Upper lobe of left lung (tissue), 6 donors: ENCODE data around the gene TTR. TPM values are rescaled to one million over a fixed set of nuclear protein-coding genes. Genes with fewer than 3 reads are reported as not detected.

ENCODE experiments used
- ATAC-seq, 2 donors: fragments of 200-7000 bp; cut with Tn5 transposase; one replicate each; pipeline ENCODE4 v1.9.1; 2022; ENCODE audit warnings: mild to moderate bottlenecking in 2 of 2, moderate library complexity in 2 of 2; ENCODE audit not compliant: low FRiP score in 2 of 2
- DNase-seq, 2 donors: peaks; one replicate each; pipeline ENCODE4 v3.0.0-alpha.2; 2019 to 2020
- H3K27ac ChIP-seq, 4 donors: fragments of 200-600 bp; sonication (generic); one replicate each; pipeline ENCODE4 v1.5.1; 2016 to 2019
- H3K27me3 ChIP-seq, 4 donors: fragments of 200-600 bp; sonication (generic); one replicate each; pipeline ENCODE4 v1.5.1; 2017 to 2019
- H3K36me3 ChIP-seq, 4 donors: fragments of 200-600 bp; sonication (generic); one replicate each; pipeline ENCODE4 v1.5.1; 2016 to 2019
- H3K4me1 ChIP-seq, 4 donors: fragments of 200-600 bp; sonication (generic); one replicate each; pipeline ENCODE4 v1.5.1; 2018 to 2019
- H3K4me3 ChIP-seq, 4 donors: fragments of 200-600 bp; sonication (generic); one replicate each; pipeline ENCODE4 v1.5.1; 2017 to 2019; ENCODE audit warnings: mild to moderate bottlenecking in 2 of 4, moderate library complexity in 1 of 4
- H3K9me3 ChIP-seq, 4 donors: fragments of 200-600 bp; sonication (generic); one replicate each; pipeline ENCODE4 v1.5.1; 2018 to 2019
- EP300 ChIP-seq, 4 donors: sonication (generic); formaldehyde crosslinking; IDR thresholded peaks; one replicate each; pipeline ENCODE4 v1.5.1; 2017; ENCODE audit warnings: antibody characterized with exemption in 4 of 4, control low read depth in 2 of 4
- POLR2A ChIP-seq, 4 donors: fragments of 450-650 bp; IDR thresholded peaks; one replicate each; pipeline ENCODE4 v1.5.1; 2016 to 2017; ENCODE audit warnings: antibody characterized with exemption in 4 of 4, mild to moderate bottlenecking in 2 of 4
- POLR2AphosphoS5 ChIP-seq, 2 donors: sonication (generic); formaldehyde crosslinking; IDR thresholded peaks; one replicate each; pipeline ENCODE4 v1.5.1; 2017; ENCODE audit warnings: antibody characterized with exemption in 2 of 2
- WGBS, 2 donors: methylation state at CpG; one replicate each; pipeline ENCODE4 v1.1.5; 2017 to 2018; 5-methylcytosine and 5-hydroxymethylcytosine counted together
- total RNA-seq, 6 donors: library from RNA; depleted of rRNA in 4 of 6; stranded (reverse); fragments of >200 nt in 4 of 6; gene quantifications; one replicate each; pipeline versions ENCODE4 v1.1.0 to v1.2.1, GENCODE V29; 2016 to 2021
- TF ChIP-seq, protein P1 (sequence below), 6 experiments: fragments of 450-650 bp in 4 of 6; fragments of 200-600 bp in 2 of 6; sonication (generic) in 2 of 6; IDR thresholded peaks; one replicate each; pipeline ENCODE4 v1.5.1; 2016 to 2019; ENCODE audit warnings: antibody characterized with exemption in 6 of 6
- donor health status: DM: no; HTN: no; CAD: no; lungs with moderate emphysema.
- donor health status: DM: no; HTN: yes; CAD: no; lungs with severe emphysema.

The TTR gene
- total RNA-seq, 6 donors from 2014 or later, result 0.86 to 2.4 TPM; not detected in 4

- DNase-seq (peak in 1 of 2 donors; percentile 56), ATAC-seq (no peak)
- Histone ChIP-seq H3K4me1 (no peaks in the 10 kb centered on the region), H3K27me3 (no peaks in the 10 kb centered on the region), H3K4me3 (no peak overlapping the region), H3K9me3 (no peaks in the 10 kb centered on the region), H3K27ac (no peak overlapping the region), H3K36me3 (no peaks in the 10 kb centered on the region)
- WGBS, 2 donors, result 91 to 95% methylated on average over 13 of the region's 13 CpGs
- TF ChIP-seq POLR2A (IDR thresholded peaks at IDR 0.05) (no peak), EP300 (IDR thresholded peaks at IDR 0.05) (no peak)
- TF ChIP-seq, protein P1, sequence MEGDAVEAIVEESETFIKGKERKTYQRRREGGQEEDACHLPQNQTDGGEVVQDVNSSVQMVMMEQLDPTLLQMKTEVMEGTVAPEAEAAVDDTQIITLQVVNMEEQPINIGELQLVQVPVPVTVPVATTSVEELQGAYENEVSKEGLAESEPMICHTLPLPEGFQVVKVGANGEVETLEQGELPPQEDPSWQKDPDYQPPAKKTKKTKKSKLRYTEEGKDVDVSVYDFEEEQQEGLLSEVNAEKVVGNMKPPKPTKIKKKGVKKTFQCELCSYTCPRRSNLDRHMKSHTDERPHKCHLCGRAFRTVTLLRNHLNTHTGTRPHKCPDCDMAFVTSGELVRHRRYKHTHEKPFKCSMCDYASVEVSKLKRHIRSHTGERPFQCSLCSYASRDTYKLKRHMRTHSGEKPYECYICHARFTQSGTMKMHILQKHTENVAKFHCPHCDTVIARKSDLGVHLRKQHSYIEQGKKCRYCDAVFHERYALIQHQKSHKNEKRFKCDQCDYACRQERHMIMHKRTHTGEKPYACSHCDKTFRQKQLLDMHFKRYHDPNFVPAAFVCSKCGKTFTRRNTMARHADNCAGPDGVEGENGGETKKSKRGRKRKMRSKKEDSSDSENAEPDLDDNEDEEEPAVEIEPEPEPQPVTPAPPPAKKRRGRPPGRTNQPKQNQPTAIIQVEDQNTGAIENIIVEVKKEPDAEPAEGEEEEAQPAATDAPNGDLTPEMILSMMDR (IDR thresholded peaks at IDR 0.05), result no peak
Measured at GRCh38 chr18:31598021-31598805, 6.5 kb downstream of the TTR start.

DNA sequence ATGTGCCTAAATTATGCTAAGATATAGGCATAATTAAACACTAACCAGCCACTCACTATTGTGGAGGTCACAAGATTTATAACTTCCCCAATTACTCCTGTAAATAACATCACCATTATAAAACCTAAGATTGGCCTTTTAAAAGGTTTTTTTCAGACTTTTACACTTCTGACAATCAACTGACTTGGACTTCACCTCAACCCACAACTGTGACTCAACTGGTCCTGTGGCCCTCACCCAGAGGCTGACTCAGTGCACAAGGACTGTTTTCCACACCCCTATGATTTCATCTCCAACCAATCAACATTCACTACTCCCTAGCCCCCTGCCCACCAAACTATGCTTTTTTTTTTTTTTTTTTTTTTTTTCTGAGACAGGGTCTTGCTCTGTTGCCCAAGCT lies 11.6 kb downstream of the TTR start:
- TF ChIP-seq, protein P1 (IDR thresholded peaks at IDR 0.05), result no peak
- TF ChIP-seq POLR2A (IDR thresholded peaks at IDR 0.05) (no peak), EP300 (IDR thresholded peaks at IDR 0.05) (no peak), POLR2AphosphoS5 (IDR thresholded peaks at IDR 0.05) (no peak)
- no peak for DNase-seq
- Histone ChIP-seq H3K27ac (no peak overlapping the region), H3K27me3 (no peaks in the 10 kb centered on the region), H3K9me3 (no peaks in the 10 kb centered on the region), H3K4me1 (no peaks in the 10 kb centered on the region), H3K36me3 (no peaks in the 10 kb centered on the region), H3K4me3 (no peak overlapping the region)
- ATAC-seq, result no peak

- ATAC-seq, result no peak
- TF ChIP-seq POLR2AphosphoS5 (IDR thresholded peaks at IDR 0.05) (no peak), EP300 (IDR thresholded peaks at IDR 0.05) (no peak), POLR2A (IDR thresholded peaks at IDR 0.05) (no peak)
- TF ChIP-seq, protein P1 (IDR thresholded peaks at IDR 0.05), result no peak
- no peak overlapping the region for H3K4me3 ChIP-seq
Measured at GRCh38 chr18:31606265-31606664, 14.6 kb downstream of the TTR start.

DNA sequence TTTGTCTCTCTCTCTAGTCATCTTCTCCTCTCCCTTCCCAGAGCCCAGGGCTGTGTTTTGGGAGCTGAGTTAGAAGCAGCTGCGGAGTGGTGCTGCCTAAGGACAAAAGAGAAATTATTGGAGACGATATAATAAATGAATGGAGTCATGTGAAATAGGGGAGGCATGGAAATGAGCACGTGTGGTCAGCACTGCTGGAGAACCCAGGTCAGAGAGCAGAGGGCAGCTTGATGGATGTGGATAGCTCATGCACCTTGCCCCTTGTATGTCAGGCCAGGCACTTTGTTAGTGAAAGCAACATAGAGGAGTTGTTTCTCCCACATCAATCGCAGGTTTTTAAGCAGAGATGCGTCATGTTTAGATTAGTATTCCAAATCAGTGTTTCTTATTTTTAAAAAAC lies 15.7 kb downstream of the TTR start:
- Histone ChIP-seq H3K27ac (no peak overlapping the region), H3K27me3 (no peaks in the 10 kb centered on the region), H3K4me1 (no peaks in the 10 kb centered on the region), H3K9me3 (no peaks in the 10 kb centered on the region), H3K36me3 (no peaks in the 10 kb centered on the region), H3K4me3 (no peak overlapping the region)
- TF ChIP-seq POLR2A (IDR thresholded peaks at IDR 0.05), result no peak
- TF ChIP-seq, protein P1 (IDR thresholded peaks at IDR 0.05), result no peak
- WGBS, 2 donors, result 64 to 65% methylated on average over 5 of the region's 5 CpGs
- ATAC-seq (no peak), DNase-seq (no peak)

More at GRCh38 chr18:31606265-31606664, 14.6 kb downstream of the TTR start:
- H3K27ac ChIP-seq, result no peak overlapping the region
- no peaks in the 10 kb centered on the region for H3K27me3 ChIP-seq
- no peak for DNase-seq
- 89% methylated on average over 2 of the region's 2 CpGs for WGBS, 2 donors
- H3K36me3 ChIP-seq, result no peaks in the 10 kb centered on the region
- H3K9me3 ChIP-seq, result no peaks in the 10 kb centered on the region
- H3K4me1 ChIP-seq, result no peaks in the 10 kb centered on the region

- no peaks in the 10 kb centered on the region for H3K9me3 ChIP-seq
- H3K36me3 ChIP-seq, result no peaks in the 10 kb centered on the region
- H3K4me3 ChIP-seq, result no peak overlapping the region
- no peak for TF ChIP-seq POLR2A (IDR thresholded peaks at IDR 0.05)
- TF ChIP-seq POLR2AphosphoS5 (IDR thresholded peaks at IDR 0.05), result no peak
- no peak for TF ChIP-seq EP300 (IDR thresholded peaks at IDR 0.05)
- TF ChIP-seq, protein P1 (IDR thresholded peaks at IDR 0.05), result no peak
- WGBS, 2 donors, result 71 to 89% methylated on average over 2 of the region's 2 CpGs
- no peaks in the 10 kb centered on the region for H3K4me1 ChIP-seq
- H3K27me3 ChIP-seq, result no peaks in the 10 kb centered on the region
- ATAC-seq (no peak), DNase-seq (no peak)
- H3K27ac ChIP-seq, result no peak overlapping the region
Measured at GRCh38 chr18:31609886-31610285, 18.2 kb downstream of the TTR start.
